Measurements from ENCODE around the gene KCNK10.
A peak's percentile ranks its signal among the peaks of the same experiment; 100 is the strongest.

The KCNK10 gene

DNA sequence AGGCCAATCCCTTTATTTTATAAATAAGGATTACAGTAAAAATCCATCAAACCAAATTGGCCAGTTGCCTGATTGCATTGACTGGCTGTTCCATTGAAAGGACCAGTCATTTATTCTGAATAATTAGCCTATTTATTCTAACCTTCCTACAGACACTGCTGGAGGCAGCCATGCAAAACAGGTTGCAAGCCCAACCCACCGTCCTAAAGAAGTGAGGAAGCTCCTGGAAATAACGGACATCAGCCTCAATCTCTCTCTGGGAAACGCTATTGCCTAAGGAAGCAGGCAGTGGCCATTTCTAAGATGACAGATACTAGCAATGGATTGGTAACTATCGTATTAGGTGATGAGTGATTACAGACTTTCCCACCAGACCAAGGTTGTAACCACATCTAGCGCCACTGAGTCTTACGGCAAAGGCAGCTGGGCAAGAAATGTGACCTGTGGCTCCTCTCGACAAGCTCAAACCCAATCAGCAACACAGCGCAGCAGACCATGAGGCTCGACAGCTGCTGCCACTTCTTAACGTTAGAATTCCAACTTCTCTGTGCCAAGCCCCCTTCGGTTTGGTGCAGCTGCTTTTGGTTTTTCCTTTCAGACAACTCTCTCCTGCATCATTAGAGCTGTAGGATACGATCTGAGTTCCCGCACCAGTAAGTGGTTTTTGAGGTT, 134.2 kb downstream of the KCNK10 start:
- no peak for DNase-seq (ENCODE audit: low read depth in 1 of 2, low spot score in 1 of 2)

DNA sequence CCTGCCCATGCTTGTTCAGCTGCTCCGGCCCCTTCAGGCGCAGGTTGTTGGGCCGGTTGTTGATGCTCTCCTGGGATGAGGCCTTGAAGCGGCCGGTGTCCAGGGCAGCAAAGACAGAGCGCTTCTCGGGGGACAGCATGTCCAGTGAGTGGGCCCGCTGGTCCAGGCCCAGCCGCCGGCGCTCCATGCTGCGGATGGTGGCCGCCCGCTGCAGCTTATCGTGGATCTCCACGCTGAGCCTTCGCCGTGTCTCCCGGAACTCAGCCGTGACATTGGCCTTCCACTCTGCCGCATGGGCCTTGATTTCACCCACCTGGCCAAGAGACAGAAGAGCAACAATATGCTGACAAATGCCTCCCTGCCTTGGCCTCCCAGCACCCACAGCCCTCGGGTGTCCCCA, 137.2 kb downstream of the KCNK10 start:
- DNase-seq (ENCODE audit: low read depth in 1 of 2, low spot score in 1 of 2) = no peak

DNA sequence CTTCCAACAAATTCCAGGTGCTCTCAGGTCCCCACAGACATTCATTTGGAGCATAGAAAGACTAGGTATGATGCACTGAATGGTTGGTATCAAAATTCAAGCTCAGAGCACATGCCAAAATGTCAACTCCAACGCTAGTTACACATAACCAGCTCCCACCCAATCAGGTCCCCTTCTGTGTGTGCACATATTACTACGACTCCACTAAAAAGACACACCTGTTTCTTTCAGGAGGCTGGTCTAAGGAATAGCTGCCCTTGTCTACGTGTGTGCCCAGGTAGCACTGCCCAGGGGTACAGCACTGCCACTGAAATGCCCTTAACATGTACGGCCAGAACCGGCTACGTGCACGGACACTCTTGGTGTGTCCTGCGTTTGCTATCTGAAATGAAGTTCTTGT, 138.1 kb downstream of the KCNK10 start:
- DNase-seq (ENCODE audit: low read depth in 1 of 2, low spot score in 1 of 2) = no peak

DNA sequence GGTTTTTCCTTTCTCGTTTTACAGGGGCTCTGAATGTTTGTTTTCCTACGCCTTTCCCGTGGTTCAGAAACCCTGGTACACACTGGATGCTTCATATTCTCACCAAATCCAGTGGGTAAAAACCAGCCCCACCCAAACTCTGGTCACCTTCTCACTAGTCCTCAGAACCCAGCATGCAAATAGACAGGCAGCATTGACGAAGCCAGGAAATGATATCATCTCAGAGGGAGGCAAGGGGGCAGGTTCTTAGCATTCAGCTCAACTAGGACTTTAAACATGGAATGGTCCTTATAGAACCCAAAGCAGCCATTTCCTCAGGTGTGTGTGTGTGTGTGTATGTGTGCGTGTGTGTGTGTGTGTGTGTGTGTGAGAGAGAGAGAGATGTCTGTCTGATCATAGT, 142.0 kb downstream of the KCNK10 start:
- DNase-seq (ENCODE audit: low read depth in 1 of 2, low spot score in 1 of 2) = no peak

DNA sequence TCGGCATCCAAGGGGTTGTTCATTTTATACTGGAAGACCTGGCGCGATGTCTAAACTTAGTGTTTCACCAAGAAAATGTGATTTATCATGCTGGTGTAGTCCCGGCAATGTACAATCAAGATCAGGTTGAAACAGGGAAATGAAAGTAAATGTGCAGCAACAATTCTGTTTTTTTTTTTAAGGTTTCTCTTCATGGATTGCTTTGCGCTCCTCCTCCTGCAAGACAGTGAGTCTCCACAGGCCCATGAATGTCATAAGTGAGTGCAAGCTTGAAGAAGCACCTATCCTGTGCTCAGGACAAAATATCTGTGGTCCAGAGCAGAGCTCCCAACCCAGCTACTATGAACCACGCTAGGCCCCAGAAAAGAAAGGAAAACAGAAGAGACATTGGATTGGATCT, 143.4 kb downstream of the KCNK10 start:
- no peak for DNase-seq (ENCODE audit: low read depth in 1 of 2, low spot score in 1 of 2)

DNA sequence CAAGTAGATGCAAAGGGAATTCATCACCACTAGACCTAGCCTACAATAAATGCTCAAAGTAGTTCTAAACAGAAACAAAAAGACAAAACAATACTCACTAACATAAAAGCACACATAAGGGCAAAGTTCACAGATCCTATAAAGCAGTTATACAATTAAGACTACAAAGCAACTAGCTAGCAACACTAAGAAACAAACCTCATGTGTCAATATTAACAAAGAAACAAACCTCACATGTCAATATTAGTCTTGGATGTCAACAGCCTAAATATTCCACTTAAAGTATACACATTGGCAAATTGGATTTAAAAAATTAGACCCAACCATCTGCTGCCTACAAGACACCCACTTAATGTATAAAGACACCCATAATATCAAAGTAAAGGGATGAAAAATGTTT, 152.7 kb downstream of the KCNK10 start:
- DNase-seq (ENCODE audit: low read depth in 1 of 2, low spot score in 1 of 2) = no peak

DNA sequence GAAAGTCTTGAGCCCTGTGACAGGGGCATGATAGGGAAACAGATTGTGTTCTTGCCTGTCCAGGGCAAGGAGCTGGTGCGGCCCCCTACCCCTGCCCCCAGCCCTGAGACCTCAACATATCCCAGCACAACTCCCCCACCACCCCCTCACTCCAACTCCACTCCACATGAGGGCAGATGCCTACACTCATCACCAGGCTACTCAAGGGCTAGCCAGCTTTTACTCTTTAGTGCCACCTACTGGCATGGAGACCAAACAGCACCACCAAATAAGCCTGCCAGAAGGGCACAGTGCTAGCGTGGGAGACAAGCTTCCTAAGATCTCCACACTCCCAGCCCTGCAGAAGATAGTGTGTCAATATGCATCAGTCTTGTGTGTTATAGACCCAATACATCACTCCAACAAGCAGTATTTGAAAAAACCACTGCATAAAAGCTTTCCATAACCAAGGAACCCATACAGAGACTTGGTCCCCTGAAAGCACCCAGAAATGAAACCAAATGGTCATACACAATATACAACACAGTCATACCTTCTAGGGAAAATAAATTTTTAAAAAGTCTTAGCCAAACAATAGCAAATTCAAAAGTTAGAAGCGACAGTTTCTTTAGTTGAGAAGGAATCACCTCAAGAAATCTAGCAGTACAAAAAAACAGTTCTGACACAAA, 154.4 kb downstream of the KCNK10 start:
- DNase-seq (ENCODE audit: low read depth in 1 of 2, low spot score in 1 of 2) = peak in 1 of 2 donors; percentile 28

DNA sequence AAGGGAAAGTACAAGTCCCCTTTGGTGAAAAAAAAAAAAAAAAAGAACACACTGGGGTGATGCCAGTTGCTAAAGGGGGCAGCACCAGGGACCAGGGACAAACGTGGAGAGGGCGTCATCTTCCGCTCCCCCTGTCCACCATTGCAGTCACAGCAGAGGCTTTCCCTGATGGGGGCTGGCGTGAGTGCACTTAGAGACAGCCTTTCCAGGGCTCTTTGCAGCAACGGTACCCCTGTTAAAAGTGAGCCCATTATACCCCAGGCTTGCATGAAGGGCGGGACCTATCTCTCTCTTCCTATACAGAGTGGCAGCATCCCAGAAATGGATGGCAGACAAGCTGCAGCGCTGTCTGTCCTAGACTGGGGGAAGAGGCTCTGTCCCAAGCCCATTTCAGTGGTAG, 155.0 kb downstream of the KCNK10 start:
- no peak for DNase-seq (ENCODE audit: low read depth in 1 of 2, low spot score in 1 of 2)

DNA sequence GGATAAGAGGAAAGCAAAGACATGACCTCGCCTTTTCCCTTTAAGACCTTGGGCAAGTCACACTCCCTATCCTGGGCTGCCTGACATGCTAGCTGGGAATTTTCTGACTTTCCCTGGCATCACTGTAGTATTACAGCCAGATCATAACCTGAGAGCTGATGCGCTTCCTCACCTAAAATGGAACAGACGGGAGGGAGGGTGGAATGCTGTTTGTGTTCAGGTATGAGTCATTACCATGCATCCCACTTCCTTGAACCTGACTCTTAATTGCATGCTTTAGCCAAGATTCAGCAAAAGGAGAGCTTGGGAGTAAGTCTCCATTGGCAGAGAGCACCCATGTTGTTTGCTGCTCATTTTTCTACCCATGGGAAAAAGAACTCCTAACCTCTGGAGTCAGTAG, 156.5 kb downstream of the KCNK10 start:
- no peak for DNase-seq (ENCODE audit: low read depth in 1 of 2, low spot score in 1 of 2)

DNA sequence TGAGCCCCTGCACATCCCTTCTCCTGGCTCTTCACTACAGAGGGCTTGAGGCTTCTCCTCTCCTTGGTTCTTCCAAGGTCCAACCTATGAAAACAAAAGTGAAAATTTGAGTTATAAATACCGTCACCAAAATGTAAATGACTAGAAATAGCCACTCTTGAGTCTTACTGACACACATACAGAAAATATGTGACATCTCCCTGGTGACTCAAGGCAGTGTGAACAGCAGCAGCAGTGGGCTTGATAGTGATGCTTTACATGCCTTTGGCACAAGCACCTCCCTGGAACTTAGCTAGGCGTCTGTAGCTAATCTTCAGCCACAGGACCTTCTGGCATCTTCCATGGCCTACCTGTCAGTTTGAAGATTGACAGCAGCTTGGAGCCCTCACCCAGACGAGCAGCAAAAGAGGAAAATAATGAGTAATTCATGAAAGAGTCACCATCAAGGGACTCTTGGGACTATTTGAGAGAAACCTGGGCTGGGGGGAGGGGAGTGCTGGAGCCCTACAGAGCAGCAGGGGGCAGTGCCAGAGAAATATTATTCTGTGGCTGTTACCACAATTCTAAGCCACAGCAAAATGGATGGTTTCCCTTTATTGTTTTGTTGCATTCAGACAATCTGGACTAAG, 158.0 kb downstream of the KCNK10 start:
- DNase-seq (ENCODE audit: low read depth in 1 of 2, low spot score in 1 of 2) = no peak

DNA sequence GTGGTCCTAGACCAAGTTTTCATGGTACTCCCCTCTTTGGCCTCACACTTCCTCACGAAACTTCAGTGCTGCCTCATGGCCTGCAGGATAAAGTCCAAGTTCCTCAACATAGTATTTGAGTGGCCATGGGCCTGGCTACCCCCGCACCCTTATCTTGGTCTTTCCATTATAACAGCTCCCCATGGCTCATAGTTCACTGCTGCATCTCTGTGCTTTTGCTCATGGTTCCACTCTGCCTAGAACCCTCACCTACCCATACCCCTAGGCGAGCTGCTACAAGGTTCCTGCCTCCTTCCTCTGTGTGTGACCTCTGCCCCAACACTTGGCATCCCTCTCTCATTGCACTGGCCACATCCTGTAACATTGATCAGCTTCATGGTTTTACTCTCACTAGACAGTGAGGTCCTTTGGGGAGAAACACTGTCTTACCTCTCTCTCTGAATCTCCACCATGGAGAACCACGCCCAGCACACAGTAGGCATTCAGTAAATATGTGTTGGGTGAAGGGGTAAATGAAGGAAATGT, 159.3 kb downstream of the KCNK10 start:
- DNase-seq (ENCODE audit: low read depth in 1 of 2, low spot score in 1 of 2) = no peak

DNA sequence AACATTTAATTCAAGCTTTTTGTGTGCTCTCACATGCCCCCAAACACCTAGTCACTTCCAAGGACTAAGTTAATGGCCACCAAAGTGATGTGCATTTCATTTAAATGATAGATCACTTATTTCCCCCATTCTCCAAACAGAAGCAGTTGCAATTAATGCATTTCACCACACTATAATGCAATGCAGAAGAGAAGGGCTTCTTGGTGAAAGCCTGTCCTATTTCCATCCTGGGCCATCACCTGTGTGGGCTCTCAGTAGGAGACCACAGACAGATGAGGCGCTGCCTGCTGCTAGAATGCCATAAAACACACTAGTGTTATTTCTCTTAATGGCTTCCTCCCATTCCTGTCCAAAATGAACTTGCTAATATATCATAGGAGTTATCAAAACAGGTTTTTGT, 166.9 kb downstream of the KCNK10 start:
- DNase-seq (ENCODE audit: low read depth in 1 of 2, low spot score in 1 of 2) = no peak

DNA sequence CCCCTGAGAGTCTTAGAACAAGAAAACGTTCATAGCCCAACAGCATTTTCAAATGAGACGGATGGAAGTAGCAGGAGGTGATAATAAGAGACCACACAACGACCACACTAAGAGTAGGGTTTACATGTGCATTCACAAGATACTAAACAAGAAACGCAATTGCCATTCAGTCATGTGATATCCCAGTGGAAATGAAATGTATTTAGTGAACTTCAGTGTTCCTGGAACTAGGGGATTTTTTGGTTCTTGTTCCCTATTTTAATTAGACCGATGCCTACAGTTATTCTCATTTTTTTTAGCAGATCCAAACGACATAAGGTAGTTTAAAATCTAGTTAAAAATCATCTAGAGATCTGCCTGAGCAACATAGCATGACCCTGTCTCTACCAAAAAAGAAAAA, 168.1 kb downstream of the KCNK10 start:
- no peak for DNase-seq (ENCODE audit: low read depth in 1 of 2, low spot score in 1 of 2)

DNA sequence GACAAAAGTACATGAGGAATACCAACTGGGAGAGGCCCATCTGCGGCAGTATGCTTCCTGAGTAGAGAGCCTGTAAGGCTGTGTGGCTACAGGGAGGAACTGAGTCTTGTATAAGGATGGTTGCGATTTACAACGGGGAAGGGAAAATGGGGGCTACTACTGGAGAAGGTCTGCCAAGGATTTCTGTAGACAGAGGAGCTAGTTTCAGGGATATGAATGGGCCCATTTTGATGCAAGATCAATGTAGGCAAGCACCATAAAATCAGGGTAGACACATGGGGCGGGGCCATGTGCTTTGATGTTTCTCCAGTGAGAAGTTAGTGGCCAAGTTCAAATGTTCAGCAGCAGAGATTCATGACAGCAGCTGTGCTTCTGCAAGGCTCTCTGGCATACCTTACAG, 168.7 kb downstream of the KCNK10 start:
- DNase-seq (ENCODE audit: low read depth in 1 of 2, low spot score in 1 of 2) = no peak

DNA sequence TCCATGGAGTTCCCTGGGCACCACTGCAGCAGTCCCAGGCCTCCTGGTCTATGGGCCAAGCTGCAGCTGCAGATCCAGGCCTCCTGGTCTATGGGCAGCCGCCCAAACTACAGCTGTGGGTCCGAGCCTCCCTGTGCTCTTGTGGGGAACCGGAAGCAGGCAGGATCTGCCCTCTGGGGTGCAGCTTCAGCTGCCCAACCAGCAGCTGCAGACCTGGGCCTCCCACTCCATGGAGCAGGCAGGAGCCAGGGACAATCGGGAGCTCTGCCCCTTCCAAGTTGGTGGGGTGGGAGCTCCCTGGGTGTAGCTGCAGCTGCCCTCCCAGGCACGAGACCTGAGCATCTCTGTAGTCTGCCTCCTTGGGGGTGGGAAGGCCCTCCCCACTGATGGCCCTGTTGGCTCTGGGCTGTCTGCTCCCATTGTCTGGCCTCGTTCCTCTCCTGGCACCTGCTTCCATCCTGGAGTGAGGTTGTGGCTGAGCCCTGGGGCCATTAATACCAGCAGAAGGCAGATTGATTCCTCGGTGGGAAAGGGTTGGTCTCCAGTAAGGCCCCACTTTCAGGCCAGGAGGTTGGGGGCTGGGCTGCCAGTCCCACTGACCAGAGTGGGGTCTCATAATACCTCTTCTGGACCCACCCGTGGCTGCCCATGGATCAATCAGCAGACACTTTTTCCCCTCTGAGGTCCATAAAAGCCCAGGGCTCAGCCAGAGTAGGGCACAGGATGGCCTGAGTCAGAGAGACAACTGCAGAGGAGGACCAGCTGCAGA, 176.0 kb downstream of the KCNK10 start:
- no peak for DNase-seq (ENCODE audit: low read depth in 1 of 2, low spot score in 1 of 2)

DNA sequence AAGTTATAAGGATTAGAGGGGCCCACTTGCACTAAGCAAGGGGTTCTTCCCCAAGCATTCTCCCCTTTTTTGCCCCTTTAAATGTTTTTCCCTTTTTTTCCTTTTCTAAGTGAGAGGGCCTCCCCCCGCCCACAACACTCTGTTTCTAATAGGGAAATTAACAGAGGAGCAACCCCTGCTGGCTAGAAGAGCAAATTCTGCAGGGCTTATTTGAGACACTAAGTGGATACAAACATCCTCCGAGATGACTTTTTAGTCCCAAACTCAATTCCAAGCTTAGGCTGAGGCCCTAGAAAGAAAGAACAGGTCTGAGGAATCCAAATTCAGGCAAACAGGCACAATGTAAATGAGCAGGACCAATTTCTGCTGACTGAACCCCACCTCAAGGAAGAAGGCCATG, 179.3 kb downstream of the KCNK10 start:
- no peak for DNase-seq (ENCODE audit: low read depth in 1 of 2, low spot score in 1 of 2)

DNA sequence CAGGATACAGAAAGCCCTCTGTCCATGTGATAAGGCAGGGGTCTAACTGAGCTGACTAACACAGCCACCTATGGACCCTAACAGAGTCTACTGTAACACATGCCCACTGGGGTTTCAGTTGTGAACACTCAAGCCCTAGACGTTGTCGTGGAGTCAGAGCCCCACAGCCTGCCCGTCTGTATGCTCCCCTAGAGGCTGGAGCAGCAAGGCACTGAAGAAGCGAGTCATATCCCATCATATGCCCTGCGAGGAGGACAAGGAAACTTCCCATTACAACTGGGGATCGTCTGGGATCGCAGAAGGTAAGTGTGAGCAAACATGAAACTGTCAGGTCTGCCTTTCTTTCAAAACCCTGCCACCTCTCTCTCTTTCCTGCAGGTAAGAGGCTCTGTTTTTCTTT, 180.1 kb downstream of the KCNK10 start:
- DNase-seq (ENCODE audit: low read depth in 1 of 2, low spot score in 1 of 2) = no peak

DNA sequence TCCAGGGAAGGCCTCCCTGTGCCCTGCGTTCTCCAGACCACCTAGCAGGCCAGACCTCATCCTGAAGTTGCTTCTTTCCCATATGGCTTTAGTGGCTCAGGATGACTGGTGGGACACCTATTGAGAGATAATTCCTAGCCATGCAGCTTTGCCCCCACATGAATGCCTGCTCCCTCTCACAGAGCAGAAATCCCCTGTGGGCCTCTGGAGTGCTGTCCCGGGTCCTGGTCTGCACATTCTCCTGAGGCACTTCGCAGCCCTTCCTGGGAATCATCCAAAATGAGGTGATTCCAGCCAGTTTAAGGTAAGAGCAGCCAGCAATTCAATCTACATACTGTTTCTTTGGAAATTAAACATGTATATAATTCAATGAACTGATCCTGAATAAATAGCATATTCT, 182.2 kb downstream of the KCNK10 start:
- no peak for DNase-seq (ENCODE audit: low read depth in 1 of 2, low spot score in 1 of 2)

DNA sequence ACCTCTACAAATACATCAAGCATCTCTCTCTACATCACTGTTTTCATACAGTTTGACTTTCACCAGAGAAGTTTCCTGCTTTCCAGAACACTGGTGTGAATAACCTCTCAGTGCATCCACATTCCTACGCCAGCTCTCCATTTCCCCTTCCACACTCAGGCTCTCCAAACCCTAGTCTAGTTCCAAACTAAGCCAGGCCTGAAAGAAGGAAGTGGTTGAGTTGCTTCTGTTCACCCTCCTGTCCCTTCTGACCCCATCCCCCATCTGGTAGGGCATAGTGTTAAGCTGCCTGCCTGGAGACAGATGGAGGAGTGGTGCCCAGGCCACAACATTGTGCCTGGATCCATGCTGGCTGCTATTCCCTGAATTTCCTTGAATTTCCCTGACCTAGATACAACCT, 185.7 kb downstream of the KCNK10 start:
- no peak for DNase-seq (ENCODE audit: low read depth in 1 of 2, low spot score in 1 of 2)
